Posterior vena cava (tissue), 2 donors: ENCODE measurements around the gene PLEKHA3. TPM values are rescaled to one million over a fixed set of nuclear protein-coding genes. Genes with fewer than 3 reads are reported as not detected.
A peak's percentile ranks its signal among the peaks of the same experiment; 100 is the strongest.
"Not testable (repeated sequence)": the region's sequence is repeated elsewhere in the genome, so short reads cannot be mapped to it uniquely, and the experiment has no call there.

Experiments
- DNase-seq: peaks from one replicate; pipeline ENCODE4 v3.0.0-alpha.2; 2020; ENCODE audit warnings: low spot score
- intact Hi-C, 2 donors: fragments of 100-400 bp; cut with DNase I; formaldehyde crosslinking; loops; one replicate each; pipeline versions ENCODE4 v1.14.1 to v1.14.2; 2022 to 2023
- total RNA-seq, 2 donors: library from RNA; stranded (reverse); fragmentation: NEBNext Ultra II Directional; extraction: Animal tissue kit (Norgen Biotek cat#: 25700); gene quantifications; one replicate each; pipeline ENCODE4 v1.2.1, GENCODE V29; 2021
- donor health status: DM: yes; HTN: yes; CAD: no.
- donor health status: DM: yes; HTN: yes; CAD: no.

The PLEKHA3 gene
- total RNA-seq, 2 donors from 2014 or later = 37.2 to 45.1 TPM

DNA sequence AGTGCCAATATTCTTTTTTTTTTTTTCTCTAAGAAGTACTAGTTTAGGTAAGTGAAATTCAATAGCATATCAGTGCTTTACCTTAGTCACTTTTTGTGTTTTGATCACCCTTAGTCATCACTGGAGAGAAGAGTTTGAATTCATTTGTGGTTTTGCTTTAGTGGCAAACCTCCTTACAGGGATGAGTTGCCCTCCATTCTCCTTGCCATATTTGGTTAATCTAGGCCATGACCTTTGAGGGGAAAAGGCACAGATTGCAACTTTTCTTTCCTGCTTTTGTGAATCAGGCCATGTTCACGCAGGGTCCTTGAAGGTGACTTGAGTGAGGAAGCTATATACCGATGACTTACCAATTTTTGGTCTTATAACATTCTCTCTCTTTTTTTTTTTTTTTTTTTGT is 34.4 kb downstream of the PLEKHA3 start:
- no peak for DNase-seq
- intact Hi-C loops = no loop called here

DNA sequence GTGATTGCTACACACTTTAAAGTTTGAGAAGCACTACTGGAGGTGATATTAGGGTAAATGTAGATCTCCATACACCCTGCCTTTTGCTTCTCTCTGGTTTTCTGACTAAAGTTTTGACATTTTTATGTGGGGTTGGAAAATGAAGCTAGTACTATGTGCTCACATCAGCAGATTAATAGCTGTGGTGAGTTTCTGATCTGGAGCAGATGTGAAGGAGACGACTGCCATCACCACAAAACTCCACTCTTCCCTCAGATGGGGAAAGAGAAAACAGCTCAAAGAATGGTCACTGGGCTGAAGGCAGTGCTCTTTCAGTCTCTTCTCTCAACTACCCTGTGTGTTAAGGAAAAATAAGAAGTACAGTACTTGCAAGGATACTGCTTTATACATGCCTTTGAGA is 37.2 kb downstream of the PLEKHA3 start:
- DNase-seq = no peak
- intact Hi-C loops = no loop called here

- no peak for DNase-seq
- intact Hi-C loops = no loop called here
These were observed 41.3 kb downstream of the PLEKHA3 start for GRCh38 chr2:178521304-178522150.

GRCh38 chr2:178522950-178523595 is 42.8 kb downstream of the PLEKHA3 start:
- DNase-seq = peak; percentile 95
- intact Hi-C loops = no loop called here

DNA sequence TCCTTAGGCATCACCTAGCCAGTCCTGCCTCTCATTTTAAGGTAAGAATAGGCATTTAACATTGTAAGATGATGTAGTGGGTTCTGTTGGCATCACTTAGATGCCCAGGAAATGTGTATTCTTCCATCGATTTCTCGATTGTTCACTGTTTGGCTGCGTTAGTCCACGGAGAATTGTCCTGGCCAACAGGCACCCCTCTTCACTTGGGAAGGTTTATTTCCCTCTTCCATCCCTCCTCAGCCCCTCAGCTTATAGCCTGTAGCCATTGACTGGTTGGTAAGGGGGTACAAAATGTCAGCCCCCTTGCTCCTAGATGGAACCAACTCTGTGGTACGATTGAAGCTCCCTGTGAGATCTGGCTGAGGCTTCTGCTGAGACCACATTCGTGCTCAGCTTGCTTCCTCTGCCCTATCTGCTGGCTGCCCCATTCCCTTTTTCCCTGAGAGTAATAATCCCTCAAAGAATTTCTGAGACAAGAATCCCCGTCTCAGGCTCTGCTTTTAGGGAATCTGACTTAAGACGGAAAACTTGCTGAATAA is 43.4 kb downstream of the PLEKHA3 start:
- DNase-seq = no peak
- intact Hi-C loops = no loop called here

GRCh38 chr2:178525010-178525409 is 44.8 kb downstream of the PLEKHA3 start:
- DNase-seq, intact Hi-C loops: not testable (repeated sequence)

DNA sequence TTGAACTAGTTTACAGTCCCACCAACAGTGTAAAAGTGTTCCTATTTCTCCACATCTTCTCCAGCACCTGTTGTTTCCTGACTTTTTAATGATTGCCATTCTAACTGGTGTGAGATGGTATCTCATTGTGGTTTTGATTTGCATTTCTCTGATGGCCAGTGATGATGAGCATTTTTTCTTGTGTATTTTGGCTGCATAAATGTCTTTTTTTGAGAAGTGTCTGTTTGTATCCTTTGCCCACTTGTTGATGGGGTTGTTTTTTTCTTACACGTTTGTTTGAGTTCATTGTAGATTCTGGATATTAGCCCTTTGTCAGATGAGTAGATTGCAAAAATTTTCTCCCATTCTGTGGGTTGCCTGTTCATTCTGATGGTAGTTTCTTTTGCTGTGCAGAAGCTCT is 45.2 kb downstream of the PLEKHA3 start:
- intact Hi-C loops, DNase-seq: not testable (repeated sequence)

DNA sequence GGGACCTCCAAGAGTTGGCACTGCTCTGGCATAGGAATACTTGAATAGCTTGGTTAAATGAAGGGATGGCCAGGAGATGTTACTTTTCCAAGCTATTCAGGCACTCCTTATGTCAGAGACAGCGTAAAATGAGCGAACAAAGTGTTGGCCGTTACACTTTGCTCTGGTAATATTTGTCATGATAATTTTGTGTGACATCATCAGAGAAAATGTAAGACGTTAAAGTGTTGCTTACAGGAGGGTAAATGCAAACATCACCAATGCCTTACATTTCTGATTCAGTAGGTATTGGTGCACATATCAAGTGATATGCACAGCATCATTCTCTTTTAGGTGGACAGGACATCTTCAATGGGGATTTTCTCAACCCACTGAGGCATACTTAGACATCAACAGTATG is 46.0 kb downstream of the PLEKHA3 start:
- intact Hi-C loops = no loop called here
- no peak for DNase-seq

DNA sequence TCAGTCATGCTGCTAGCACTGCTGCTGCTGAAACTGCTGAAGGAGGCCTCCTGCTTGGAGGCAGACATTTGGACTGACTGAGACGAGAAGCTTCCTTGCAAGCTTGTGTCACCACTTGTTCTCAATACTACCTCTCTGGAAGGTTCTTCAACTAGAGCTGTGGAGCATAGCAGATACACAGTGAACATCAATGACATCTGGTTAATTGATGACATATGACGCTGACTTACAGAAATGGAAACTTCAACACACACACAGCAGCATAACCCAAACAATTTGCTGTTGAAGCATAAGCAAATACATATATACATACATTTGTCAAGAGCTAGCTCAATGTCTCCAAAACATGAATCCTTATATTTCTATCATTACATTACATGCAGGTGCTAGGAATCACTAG is 47.3 kb downstream of the PLEKHA3 start:
- intact Hi-C loops = no loop called here
- DNase-seq = no peak

DNA sequence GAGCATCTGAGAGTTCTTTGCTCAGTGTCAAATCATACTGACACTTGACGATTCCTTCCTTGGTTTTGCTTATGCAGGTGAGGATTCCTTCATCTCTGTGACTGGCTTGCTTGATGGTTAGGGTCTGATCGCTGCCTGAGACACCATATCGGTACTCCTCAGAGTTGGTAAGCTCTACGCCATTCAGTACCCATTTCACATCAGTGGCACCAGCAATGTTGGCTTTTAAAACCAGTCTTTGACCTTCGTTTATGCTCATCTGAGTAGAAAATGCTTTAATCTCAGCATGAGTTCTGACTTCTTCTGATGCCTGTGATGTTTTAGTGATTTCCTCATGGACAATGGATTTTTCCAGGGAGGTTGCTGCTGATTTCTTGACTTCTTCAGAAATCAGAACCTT is 48.4 kb downstream of the PLEKHA3 start:
- intact Hi-C loops = no loop called here
- DNase-seq = no peak

GRCh38 chr2:178529194-178529593 is 48.9 kb downstream of the PLEKHA3 start:
- intact Hi-C loops = no loop called here
- no peak for DNase-seq

- intact Hi-C loops = no loop called here
- no peak for DNase-seq
These were observed 49.9 kb downstream of the PLEKHA3 start for GRCh38 chr2:178530131-178530530.

- DNase-seq = no peak
- intact Hi-C loops = no loop called here
These were observed 50.4 kb downstream of the PLEKHA3 start for GRCh38 chr2:178530625-178531142.

GRCh38 chr2:178531168-178531567 is 50.9 kb downstream of the PLEKHA3 start:
- no peak for DNase-seq
- intact Hi-C loops = no loop called here

- no peak for DNase-seq
- intact Hi-C loops = loop anchor here in 1 of 2 donors (5.0 kb wide), 1 partner anchor 36 kb away; no protein-coding TSS in a partner anchor
These were observed 55.8 kb downstream of the PLEKHA3 start for GRCh38 chr2:178536037-178536436.

DNA sequence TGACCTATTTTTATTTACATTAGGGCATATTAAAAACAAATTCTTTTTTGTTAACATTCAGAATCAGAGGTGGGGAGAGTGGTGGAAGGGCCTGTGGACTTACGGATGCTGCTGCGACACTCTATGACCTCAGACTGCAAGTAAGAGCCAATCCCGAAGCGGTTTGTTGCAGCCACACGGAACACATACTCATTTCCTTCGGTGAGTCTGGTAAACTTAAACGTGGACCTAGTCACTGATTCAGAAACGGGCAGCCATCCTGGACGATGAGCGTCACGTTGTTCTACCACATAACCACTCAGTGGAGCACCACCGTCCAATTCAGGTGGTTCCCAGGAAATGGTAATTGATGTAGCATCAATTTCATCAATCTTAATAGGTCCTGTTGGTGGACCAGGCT is 61.9 kb downstream of the PLEKHA3 start:
- DNase-seq = no peak
- intact Hi-C loops = no loop called here

DNA sequence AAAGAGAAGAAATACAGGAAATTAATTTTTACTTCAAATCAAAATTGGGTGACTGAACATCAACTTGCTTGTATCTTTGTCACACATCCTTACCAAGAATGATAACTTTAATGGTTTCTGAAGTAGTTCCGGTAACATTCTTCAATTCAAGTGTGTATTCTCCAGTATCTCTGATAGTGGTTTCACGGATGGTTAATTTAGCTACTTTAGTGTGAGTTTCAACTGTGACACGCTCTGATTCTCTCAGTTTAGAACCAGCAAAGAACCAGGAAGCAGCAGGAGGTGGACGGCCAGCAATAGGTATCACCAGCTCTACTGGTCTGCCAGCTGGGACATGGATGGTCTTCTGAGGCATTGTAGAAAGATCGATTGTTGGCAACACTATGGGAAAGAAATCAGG is 62.3 kb downstream of the PLEKHA3 start:
- no peak for DNase-seq
- intact Hi-C loops = no loop called here

GRCh38 chr2:178550352-178550751 is 70.1 kb downstream of the PLEKHA3 start:
- DNase-seq = no peak
- intact Hi-C loops = no loop called here

DNA sequence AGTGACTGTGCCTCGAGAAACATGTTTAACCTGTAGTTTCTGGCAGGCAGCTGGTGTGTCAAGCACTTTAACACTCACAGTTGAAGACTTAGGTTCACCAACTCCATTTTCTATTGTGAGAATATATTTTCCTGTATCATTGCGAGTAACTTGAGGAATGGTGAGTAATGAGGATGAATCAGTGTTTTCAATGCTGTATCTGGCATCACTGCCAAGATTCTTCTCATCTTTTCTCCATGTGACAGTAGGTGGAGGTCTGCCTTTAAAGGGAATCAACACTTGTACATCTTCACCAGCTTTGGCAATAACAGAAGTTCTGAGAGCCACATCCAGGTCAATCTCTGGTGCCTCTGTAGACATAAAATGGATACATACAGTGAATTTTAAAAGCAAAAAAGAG is 72.8 kb downstream of the PLEKHA3 start:
- DNase-seq = no peak
- intact Hi-C loops = no loop called here
